Stimulated activated CD8-positive, alpha-beta memory T cell treated with anti-CD3 and anti-CD28 coated beads, Interleukin-7, amount 100 ng/mL, for 4 hours (primary cell): Measurements from ENCODE around the gene B4GALT2.

ENCODE experiments used
- DNase-seq, 2 donors: peaks; one replicate each; pipeline ENCODE4 v3.0.0-alpha.2; 2020; ENCODE audit warnings: low read depth in 2 of 2

B4GALT2 gene

DNA sequence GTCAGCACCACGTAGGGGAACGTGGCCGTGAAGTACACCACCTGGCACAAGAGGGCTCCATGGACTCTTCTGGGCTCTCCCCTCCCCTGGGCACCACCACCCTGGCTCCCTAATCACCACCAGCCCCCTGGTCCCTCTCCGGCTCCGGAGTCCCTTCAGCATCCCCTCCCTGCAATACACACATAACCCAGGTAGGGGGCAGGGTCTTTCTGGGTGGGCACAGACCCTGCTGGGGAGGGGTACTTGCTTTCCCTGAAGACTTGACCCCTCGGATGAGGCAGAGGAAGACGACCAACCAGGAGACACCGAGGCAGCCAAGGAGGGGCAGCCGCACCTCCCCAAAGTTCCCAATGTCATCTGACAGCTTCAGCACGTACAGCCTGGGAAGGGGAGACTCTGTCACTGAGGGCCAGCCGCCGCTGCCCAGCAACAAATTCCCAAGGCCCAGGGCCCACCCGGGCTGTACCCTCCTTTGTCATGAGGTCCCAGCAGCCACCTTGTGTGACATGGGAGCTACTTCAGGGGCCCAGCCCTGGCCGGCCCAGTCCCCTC, 23.7 kb downstream of the B4GALT2 start:
- no peak for DNase-seq

- no peak for DNase-seq
Measured at GRCh38 chr1:44008259-44008658, 29.2 kb downstream of the B4GALT2 start.

GRCh38 chr1:44010935-44011471, 32.0 kb downstream of the B4GALT2 start:
- no peak for DNase-seq

GRCh38 chr1:44012404-44012803, 33.4 kb downstream of the B4GALT2 start:
- DNase-seq: no peak

DNA sequence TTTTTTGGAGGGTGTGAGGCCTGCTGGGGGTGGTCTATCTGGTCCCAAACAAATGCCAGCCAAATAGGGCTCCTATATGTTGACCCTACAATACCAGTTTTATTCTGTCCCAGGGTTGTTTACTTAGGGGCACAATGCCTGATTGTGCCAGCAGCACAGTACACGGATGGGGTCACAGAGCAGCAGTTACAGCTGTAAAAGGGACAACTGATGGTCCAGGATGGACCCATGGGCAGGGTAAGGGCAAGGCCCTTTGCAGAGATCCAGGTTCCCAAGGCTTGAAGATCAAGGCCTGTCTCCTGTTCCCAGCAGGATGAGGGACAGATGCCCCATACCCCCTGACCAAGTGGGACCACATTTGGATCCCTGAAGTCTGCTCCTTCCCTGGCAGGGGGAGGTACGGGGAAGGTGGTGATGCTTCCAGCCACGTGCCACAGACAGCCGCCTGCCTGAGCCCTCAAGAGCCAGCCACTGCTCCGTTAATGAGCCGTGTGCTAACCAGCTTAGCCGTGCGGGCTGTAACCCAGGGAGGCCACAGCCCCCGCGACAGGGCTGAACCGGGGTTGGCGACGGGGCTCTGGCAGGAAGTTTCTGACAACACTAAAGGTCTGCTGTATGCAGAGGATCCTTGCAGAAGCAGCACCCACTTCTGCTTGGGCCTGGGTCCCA, 34.1 kb downstream of the B4GALT2 start:
- no peak for DNase-seq

DNA sequence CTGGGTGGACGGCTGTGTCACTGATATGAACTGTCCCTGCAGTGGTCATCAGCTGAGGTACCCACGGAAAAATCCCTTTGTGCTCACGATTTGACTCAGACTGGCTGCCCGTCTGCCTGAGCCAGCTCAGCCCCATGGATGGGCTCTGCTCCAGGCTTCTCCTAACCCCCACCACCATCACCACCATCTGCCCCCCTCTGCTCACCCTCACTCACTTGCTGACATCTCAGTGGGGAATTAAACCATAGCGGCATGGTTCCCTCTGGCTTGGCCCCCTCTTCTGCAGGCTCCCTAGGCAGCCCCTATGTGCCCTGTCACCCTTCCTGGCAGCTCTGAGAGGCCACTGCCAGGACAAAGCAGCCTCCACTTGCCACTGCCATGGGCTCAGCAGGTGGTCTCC, 34.9 kb downstream of the B4GALT2 start:
- DNase-seq: no peak

DNA sequence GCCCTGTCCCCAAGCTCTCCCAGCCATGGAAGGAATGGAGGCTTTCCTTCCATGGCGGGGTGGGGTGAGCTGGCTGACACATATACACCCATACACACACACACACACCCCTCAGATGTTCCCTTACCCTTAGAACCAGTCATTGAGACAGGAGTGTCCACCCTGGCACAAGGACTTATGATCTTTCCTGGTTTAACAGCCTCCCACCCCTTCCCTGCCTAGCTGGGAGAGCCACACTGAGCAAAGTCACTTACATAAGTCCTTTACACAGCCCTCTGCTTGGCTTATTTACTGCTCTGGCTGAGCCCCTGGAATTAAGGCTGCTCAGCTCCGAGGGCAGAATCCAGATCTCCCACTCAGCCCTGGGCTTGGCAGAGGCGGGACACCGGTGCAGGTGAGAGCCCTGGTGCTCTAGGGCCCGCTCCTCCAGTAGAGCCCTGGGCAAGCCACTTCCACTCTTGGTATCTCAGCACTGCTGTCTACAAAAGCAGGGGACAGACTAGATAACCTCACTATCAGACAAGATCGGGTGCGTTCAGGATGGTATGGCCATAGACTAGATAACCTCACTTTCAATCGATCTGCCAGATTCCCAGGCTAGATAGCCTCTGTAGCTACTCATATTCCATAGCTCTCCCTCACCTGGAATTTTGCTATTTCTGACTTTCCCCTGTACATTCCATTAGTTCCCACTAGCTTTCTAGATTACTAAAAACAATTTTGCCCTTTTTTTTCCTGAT, 35.5 kb downstream of the B4GALT2 start:
- no peak for DNase-seq

- DNase-seq: no peak
Measured at GRCh38 chr1:44015206-44015605, 36.2 kb downstream of the B4GALT2 start.

- DNase-seq: no peak
Measured at GRCh38 chr1:44016041-44016889, 37.3 kb downstream of the B4GALT2 start.

DNA sequence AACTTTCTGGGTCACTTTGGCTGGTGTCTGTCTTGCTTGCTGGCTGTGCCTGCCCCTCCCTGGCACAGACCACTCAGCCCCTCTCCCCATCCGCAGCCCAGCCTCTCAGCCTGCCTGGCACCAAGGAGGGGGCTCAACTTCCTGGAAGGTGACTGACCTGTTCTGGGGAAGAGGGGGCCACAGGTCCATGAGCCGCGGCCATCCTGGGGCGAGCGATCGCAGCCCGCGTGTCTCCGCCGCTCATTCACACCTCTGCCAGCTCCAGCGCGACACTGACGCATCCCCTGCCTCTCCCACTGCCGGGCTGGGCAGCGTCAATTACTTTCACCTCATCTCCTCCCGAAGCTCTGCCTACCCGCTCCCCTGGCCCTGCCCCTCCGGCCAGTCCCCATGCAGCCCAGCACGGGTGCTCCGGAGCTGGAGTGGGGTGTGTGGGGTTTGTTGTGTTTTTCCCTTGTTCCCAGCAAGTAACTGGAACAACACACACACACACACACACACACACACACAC, 37.9 kb downstream of the B4GALT2 start:
- no peak for DNase-seq

DNA sequence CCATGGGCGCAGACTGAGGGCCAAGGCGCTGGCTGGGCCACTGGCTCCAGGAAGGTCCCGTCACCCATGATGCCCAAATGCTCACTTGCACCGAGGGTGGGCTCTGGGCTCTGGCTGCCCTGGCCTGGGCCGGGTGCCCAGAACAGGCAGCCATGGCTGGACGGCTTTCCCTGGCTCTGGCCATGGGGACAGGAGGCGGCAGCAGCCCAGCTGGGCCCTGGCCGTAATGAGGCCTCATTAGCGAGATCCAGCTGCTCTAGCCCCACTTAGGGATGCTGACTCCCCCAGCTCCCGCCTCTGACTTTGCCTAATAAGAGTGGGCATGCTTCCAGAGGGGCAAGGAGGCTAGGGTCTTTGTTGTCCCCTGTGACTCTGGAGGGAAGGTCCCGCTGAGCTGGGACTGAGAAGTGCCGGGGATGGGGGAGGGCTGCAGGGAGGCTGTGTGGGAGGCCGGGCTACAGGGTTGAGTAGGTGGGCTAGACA, 40.5 kb downstream of the B4GALT2 start:
- DNase-seq: no peak

- no peak for DNase-seq
Measured at GRCh38 chr1:44020464-44020863, 41.5 kb downstream of the B4GALT2 start.

DNA sequence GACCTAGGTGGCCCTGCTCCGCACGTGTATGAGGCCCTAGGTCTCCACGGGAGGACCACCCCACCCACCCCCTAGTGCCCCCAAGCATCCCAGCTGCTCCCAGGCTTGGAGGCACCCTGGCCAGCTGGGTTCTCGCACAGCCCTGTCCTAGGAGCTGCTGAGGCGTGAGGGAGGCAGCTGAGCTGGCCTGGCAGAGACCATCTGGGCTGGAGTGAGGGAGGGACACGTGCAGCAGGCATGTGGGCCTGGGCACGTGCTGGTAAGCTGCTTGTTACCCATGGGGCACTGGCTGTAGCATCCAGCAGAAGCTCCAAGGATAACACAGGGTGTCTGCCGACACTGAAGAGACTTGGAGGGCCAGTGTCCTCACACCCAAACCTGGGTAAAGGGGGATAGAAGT, 42.1 kb downstream of the B4GALT2 start:
- DNase-seq: no peak

- DNase-seq: no peak
Measured at GRCh38 chr1:44021581-44022321, 42.7 kb downstream of the B4GALT2 start.

GRCh38 chr1:44024031-44024902, 45.3 kb downstream of the B4GALT2 start:
- DNase-seq: no peak

- no peak for DNase-seq
Measured at GRCh38 chr1:44024903-44025525, 46.0 kb downstream of the B4GALT2 start.

DNA sequence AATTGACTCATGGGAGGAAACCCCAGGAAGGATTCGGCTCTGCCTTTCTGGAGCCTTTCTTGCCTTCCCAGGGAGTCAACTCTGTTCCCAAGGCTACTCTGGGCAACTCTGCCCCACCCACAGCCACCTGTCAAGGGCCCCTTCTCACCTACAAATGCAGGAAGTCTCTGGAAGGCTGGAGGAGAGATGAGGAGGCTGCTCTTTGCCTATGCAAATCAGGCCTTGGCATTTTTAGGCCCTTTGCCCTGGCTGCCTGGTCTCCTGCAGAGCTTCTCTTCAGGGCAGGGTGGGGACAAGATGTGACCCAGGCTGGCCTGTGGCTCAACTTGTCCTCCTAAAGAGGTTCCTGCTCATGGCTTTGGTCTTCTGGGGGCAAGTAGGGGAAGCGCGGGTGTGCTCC, 46.8 kb downstream of the B4GALT2 start:
- DNase-seq: no peak

GRCh38 chr1:44027320-44027719, 48.3 kb downstream of the B4GALT2 start:
- DNase-seq: no peak

DNA sequence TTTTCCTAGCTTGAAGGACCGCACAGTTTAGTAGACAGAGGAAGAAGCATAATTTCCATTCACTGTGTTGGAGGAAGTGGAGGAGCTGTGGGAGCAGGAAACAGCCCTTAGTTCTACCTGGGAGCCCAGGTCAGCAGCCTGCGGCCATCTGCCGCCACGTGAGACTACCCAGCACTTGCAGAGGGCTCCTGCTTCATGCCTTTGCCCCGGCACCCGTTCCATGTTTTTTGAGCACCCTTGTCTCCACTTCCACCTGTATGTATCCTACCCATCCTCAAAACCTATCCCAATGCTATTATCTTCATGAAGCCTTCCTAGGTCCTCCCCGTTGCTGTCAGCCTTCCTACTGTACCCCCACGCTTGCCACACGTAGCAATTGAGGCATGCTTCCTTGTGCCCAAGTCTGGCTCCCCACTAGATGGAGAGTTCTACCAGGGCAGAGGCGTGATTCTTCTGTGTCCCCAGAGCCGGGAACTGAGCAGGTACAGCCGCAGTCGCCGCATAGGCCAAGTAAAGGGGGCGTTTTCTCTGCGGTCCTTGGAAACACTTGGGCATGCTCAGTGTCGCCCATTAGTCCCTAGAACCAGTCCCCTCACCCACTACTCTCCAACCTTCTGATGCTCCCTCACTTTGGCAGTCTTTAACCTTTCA, 50.4 kb downstream of the B4GALT2 start:
- peak in 1 of 2 donors; percentile 8 for DNase-seq
